IPS-NIHi11 (cell line): Measurements from ENCODE around the gene CTSA.
"Not testable (repeated sequence)": the region's sequence is repeated elsewhere in the genome, so short reads cannot be mapped to it uniquely, and the experiment has no call there.

Source experiments
- DNase-seq: peaks from one replicate; pipeline ENCODE4 v3.0.0; 2012; ENCODE audit warnings: mixed read lengths, low spot score

Gene CTSA

DNA sequence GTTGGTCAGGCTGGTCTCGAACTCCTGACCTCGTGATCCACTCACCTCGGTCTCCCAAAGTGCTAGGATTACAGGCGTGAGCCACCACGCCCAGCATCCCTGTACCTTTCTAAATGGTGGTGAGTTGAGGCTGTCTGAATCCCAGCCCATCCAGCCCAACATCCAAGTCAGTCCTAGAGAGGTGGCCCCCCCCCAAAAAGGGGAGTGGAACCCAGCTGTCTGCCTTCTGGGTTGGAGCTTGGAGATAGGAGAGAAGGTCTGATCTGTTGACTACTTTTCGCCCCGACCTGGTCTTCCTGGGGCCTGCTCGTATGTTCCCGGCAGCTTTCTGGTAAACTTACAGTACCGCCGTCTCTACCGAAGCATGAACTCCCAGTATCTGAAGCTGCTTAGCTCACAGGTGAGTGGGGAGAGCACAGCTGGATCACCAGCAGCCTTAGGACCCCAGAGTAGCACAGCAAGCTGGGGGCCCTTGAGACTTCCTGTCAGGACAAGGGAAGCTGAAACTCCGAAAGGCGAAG is 5.6 kb downstream of the CTSA start:
- no peak for DNase-seq

DNA sequence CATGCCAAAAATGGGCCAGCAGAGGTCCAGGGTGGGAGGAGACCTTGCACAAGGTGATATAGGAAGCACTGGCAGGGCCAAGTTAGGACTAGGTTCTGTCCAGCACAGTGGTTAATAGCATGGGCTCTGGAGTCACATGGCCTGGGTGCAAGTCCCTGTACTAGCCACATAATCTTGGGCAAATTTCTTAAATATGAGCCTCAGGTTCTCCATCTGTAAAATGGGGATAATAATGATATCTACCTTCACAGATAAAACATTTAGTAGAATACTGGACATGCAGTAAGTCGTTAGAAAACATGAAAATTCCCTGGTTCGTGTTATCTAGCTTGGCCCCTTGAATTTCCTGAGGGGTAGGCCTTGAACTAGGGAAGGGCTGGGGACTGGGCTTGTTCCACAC is 6.2 kb downstream of the CTSA start:
- no peak for DNase-seq

DNA sequence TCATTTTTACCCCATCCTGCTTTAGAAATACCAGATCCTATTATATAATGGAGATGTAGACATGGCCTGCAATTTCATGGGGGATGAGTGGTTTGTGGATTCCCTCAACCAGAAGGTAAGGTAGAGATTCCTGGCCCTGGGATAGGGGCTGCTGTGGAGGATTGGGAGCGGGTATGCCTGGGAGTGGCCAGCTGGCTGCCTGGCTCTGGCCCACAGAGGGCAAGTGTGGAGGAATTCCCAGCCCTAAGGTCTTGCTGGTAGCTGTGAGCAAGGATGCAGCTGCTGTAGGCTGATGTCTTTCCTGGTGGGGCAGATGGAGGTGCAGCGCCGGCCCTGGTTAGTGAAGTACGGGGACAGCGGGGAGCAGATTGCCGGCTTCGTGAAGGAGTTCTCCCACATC is 6.6 kb downstream of the CTSA start:
- no peak for DNase-seq

DNA sequence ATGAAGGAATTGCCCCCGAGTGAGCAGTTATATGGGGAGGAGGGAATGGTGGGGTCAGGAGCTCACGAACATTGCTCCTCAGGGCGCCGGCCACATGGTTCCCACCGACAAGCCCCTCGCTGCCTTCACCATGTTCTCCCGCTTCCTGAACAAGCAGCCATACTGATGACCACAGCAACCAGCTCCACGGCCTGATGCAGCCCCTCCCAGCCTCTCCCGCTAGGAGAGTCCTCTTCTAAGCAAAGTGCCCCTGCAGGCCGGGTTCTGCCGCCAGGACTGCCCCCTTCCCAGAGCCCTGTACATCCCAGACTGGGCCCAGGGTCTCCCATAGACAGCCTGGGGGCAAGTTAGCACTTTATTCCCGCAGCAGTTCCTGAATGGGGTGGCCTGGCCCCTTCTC is 7.2 kb downstream of the CTSA start:
- no peak for DNase-seq

DNA sequence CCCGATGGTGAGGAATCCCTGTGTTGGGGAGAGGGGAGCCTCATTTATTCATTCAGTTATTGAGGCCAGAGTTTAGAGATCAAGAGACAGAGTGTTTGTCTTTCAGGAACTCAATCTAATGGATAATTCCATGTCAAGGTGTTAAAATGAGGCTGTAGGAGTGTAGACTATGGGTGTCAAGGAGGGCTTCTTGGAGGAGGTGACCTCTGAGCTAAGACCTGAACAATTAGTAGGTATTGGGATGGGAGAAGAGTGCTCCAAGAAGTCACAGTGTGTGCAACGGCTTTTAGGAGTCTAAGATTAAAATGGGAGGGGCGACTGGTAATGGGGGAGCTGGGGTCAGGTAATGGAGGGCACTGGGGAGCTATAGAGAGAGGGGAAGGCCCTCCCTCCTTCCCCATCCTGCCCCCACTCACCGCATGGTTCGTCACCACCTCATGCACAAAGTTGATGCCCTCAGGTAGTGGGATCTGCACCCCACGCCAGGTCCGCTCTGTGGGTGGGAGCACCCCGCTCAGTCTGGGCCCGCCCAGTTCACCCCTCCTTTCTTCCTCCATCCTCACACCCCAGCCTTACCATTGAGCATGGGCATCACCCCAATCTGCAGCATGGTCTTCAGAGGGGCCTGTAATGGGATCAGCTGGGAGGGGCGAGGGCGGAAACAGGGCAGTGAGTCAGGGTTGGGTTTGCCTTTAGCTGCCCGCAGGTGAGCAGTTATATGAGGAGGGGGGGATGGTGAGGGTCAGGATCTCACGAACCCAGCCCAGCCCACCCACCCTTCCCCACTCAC is 8.1 kb downstream of the CTSA start:
- DNase-seq: no peak

DNA sequence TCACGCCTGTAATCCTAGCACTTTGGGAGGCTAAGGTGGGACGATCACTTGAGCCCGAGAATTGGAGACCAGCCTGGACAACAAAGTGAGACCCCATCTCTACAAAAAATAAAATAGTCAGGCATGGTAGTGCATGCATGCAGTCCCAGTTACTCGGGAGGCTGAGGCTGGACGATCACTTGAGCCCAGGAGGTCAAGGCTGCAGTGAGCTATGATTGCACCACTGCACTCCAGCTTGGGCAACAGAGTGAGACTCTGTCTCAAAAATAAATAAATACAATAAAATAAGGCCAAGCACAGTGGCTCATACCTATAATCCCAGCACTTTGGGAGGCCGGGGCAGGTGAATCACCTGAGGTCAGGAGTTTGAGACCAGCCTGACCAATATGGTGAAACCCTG is 10.2 kb downstream of the CTSA start:
- DNase-seq: not testable (repeated sequence)

DNA sequence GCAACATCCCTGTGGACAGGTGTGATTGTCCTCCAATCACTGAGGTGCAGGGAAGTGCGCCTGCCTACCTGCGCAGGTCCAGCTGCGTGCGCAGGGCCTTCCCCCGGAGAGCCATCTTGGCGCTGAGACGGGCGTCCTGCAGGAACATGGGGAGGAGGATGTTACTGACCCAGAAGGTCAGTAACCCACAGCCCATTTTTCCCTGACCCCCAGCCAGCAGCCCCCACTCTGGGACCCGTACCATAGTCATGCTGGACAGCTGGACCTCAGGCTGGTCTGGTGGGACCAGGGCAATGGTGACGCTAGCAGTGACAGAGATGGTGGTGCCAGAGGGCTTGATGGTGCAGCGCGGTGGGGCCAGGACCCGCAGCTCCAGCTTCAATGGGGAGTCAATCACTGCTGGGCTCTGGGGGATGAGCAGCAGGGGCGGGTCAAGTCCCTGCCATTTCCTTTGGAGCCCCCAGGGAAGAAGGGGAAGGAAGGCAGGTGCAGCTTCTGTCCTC is 11.1 kb downstream of the CTSA start:
- DNase-seq: no peak

DNA sequence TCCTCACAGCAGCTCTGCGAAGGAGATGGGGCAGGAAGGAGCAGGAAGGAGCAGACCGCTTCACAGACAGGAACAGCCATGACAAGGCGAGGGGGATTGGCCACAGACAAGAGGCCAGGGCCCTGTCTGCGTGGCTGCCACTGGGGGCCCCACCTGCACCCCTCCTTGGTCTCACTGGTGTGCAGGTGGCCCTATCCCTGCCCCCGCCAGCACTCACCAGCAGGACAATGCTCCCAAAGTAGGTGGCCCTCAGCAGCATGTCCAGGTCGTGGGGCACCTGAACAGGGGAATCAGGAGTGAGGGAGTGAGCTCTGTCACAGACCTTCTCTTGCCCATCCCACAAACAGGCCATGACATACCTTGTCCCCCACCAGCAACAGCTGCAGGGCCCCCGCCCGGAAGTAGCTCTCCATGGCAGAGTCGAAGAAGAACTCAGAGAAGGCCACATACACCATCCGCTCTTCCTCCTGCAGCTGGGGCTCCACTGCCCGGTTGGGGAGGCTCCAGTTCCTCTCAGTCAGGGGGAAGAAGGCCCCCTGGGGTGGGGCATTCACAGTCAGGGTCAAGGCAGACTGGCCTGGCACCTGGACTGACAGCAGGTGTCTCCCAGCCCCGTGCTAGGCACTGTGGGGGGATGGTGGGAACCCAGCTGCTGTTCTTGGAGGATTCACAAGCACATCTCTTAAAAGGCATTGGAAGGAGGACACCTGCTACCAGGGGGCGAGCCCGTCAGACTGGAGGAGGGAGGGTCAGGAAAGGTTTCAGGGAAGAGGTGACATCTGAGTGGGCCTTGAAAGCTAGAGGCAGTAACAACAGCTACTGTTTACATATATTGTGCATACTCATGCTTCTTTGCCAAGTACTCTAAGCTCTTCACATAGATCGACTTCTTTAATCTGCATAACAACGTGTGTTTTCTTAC is 13.7 kb downstream of the CTSA start:
- no peak for DNase-seq

DNA sequence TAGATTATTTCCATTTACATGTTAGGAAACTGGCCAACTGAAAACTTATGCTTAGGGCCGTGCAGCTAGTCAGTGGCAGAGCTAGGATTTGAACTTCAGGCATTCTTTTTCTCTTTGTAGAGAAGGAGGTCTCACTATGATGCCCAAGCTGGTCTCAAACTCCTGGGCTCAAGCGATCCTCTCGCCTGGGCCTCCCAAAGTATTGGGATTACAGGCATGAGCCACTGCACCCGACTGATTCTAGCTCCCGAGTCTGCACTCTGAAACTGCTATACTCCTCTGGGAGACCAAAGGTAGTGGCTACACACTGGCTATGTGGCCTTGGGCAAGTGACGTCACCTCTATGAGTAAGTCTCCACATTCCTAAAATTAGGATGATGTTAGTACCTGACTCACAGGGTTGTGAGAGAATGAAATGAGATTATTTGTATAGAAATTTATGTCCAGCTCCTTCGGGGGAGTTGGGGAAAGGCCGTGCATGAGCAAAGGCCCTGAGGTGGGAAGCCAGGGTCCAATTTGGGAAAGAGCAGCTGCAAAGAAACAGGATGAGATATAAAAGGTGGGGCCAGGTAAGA is 14.5 kb downstream of the CTSA start:
- no peak for DNase-seq

DNA sequence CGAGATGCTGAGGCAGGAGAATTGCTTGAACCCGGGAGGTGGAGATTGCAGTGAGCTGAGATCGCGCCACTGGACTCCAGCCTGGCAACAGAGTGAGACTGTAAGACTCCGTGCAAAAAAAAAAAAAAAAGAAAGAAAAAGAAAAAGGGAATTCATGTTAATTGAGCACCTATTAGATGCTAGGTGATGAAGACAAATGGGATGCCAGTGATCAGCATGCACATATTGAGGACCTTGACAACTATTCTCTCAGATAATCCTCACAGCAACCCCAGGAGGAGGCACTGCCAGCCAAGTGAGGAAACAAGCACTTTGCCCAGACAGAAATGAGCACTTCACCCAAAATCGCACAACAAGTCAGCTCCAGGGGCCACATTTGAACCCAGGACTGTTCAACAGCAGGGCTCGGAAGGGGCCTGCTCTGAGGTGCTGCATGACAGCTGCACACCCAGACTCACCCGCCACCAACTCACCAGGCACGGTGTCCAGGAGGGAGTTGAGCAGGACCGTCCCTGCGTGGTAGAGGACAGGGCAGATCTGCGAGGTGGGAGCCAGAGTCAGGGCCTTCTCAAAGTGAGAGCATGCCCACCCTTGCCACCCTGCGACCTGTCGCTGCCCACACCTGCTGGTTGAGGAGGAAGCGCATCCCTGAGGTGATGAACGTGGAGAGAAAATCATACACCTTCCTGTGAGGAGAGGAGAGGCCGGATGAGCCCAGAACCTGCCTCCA is 16.2 kb downstream of the CTSA start:
- DNase-seq: no peak

DNA sequence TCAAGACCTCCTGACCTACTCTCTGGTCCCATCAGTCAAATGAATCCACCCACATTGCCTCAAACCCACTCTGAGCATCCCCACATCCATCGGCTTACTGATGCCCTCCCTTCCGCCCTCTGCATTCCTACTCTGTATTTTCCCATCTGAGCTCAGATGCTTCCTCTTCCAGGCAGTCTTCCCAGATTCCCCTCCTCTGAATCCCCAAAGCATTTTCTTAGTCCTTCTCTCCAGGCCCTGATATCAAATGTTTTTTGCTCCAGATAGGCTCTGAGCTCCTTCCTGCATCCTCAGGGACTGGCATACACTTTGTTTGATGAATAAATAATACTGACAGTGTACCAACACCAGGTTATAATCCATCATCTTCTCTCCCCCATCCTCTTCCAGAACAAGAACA is 16.9 kb downstream of the CTSA start:
- no peak for DNase-seq

DNA sequence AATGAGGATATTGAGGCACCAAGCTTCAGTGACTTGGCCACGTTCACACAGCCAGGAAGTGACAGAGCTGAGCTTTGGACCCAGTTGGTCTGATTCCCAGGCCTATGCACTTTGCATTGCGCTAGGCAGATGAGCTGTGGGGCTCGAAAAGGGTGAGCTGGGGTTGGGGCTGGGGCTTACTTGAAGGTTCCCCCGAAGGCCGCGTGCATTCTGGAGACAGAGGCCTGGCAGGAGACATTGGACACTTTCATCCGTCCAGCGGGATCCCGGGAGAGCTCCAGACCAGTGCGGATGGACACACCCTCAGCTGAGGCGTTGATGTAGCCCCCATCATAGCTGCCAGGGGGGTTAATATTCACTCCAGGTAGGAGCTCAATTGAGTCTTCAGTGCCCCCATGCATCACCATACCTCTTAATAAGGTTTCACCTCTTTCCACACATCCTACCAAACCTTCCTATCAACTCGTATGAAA is 18.2 kb downstream of the CTSA start:
- DNase-seq: no peak

DNA sequence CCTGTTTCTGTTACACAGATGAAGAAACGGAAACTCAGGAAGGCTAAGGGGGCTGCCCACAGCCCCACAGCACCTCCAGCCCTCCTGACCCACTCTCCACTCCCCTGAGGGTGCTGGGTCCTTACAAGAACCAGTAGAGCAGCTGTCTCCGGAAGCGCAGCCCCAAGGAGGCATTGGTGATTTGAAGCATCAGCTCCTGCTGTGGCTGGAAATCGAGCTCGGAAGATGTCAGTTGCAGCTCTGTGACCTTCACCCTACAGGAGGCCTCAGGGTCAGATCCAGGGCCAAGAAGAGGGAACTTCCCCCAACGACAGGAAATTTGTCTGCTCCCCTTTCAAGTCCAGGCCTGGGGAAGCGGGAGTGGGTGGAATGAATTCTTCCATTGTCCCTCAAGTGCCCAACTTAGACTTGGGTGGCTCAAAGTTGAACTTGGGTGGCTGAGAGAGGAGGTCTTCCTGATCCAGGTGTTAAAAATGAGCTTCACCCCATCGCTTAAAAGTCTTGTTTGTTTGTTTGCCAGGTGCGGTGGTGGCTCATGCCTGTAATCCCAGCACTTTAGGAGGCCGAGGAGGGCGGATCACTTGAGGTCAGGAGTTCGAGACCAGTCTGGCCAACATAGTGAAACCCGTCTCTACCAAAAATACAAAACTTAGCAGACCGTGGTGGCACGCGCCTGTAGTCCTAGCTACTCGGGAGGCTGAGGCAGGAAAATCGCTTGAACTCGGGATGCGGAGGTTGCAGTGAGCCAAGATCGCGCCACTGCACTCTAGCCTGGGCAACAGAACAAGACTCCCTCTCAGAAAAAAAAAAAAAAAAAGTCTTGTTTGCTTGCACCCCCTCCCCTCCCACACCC is 18.9 kb downstream of the CTSA start:
- no peak for DNase-seq

DNA sequence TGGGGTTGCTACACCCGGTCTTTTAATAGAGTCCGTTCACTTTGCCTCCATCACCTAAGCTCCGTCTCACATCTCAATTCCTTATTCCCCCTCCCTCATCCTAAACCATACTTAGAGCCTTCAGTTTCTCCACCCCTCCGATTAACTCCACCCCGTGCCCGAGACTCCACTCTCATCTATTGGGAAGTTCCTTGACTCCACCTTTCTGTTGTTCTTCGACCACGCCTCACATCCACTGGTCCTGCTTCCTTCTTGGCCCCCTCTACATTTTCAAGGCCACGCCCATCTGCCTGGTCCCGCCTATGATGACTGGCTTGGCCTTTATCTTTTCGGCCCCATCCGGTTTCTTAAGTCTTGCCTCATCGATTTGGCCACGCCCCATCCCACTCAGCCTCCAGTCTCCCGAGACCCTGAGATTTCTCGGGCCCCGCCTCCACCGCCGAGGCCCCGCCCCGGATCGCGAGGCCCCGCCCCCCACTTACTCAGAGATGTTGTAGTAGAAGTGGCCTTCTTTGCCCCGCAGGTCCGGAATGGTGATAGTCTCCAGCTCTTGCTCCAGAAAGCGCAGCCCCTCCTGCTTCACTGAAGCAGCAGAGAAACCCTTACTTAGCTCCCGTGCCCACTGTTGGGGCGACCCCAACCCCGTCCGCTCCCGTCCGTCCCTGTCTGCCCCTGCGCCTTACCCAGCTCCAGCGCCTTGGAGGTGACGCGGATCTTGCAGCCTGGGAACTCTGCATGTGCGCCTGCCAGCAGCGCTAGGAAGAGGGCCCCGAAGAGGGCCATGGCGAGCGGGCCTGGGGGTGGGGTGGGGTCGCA is 19.7 kb downstream of the CTSA start:
- peak; percentile 96 for DNase-seq

DNA sequence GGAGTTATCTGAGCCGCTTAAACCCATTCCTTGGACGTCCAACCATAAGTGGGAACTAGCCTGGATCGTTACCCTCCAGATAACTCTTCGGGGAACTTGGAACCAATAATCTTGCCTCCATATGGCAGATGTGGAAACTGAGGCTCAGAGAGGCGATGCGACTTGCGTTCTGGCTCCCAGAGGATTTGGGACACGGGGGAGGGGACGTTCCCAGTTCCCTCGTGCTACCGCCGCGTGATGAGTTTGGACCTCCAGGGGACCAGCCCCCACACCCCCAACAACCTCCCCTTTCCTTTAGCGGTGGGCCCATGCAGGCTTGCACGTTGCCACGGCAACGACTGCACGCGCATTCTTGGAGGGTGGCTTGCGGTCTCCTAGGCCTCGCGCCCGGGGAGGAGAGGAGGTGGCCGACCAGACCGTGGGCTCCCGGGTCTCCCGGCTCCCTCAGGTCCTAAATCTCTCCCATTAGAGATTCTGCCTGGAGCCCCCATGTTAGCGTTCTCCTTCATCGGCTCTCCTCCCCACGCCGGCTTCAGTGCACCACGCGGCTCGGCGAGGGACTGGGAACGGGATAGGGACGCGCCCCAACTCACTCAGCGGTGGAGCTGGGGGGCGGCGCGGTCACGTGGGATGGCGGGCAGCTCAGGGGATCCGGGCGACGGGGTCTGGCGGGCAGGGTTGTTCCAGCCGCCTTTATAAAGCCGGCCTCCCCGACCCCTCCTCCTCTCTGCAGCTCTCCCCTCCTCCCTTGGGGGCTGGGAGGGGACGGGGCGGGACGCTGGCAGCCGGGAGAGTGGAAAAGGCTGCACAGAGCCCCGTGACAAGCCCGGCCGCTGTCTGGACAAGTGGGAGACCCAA is 20.6 kb downstream of the CTSA start, which contains the start of gene PLTP:
Gene PLTP, minus strand, starts transcription at position 670 of the 858 bp plus-strand sequence. CDS start 703 bp downstream, outside the sequence.
- DNase-seq: peak; percentile 67

DNA sequence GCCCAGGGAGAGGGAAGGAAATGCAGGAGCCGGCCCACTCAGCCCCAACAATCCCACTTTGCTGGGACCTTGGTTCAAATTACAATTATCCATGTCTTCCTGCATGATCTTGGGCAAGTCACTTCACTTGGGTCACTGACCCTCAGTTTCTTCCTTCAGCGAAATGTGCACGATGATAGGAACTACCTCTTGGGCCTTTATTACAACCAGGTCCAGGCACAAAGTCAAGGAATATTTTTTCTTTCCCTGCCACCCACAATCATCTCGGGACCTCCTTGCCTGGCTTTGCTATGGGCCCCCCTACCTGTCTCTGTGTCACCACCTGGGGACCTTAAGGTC is 21.2 kb downstream of the CTSA start:
- DNase-seq: no peak

DNA sequence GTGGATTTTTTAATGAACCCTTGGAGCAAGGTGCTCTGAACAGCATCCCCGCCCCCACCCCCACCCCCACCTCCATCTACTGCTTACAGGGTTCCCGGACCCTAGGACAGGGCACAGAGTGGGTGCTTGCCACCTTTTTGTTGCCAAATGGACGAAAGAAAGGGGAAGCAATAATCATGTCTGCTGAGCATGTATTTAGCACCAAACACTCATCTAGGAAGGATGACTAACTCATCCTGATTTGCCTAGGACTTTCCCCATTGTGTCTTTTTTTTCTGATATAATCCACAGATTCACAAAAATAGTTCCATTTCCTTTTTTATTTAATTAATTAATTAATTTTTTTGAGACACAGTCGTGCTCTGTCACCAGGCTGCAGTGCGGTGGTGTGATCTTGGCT is 22.0 kb downstream of the CTSA start:
- DNase-seq: no peak

DNA sequence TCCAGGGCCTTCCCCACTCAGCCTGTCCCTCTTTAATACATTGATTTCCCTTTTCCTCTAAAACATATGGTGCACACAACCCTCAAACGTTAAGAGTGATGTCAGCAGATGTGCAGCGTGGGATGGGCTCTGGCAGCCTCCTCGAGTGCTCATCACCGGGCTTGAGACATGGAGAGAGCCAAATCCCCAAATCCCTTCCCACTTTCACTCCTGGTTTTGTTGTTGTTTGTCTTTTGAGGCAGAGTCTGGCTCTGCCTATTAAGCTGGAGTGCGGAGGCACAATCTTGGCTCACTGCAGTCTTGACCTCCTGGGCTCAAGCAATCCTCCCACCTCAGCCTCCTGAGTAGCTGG is 26.6 kb downstream of the CTSA start:
- DNase-seq: no peak

DNA sequence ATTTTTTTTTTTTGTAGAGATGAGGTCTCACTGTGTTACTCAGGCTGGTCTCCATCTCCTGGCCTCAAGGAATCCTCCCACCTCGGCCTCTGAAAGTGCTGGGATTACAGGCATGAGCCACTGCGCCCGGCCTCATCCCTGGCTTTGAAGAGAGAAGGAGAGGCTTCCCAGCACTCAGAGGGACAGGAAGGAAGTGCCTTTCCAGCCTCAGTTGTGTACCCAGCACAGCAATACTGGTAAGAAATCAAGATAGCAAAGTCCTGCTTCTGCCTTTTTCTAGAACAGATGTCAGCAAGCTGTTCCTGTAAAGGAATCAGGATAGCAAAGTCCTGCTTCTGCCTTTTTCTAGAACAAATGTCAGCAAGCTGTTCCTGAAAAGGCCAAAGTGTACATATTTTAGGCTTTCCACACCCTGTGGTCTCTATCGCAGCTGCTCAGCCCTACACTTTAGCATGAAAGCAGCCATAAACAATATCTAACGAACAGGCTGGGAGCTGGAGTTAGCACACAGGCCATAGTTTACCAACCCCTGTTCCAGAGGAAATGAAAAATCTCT is 27.1 kb downstream of the CTSA start:
- no peak for DNase-seq
